Keratinocyte (primary cell): ENCODE results near the gene ANKMY1.

Source experiments
- EZH2 ChIP-seq: IDR thresholded peaks from one replicate; pipeline ENCODE4 v1.6.1; 2012; ENCODE audit warnings: inconsistent platforms, mild to moderate bottlenecking, low read length, moderate library complexity
- TF ChIP-seq, protein P1 (sequence below), 3 experiments: IDR thresholded peaks in 1 of 3; conservative IDR thresholded peaks in 1 of 3; optimal IDR thresholded peaks in 1 of 3; 2 replicates in 2 of 3; 3 replicates in 1 of 3; pipeline versions ENCODE3 to v1.5.1; 2011; ENCODE audit warnings: low read length in 3 of 3, mild to moderate bottlenecking in 3 of 3, moderate library complexity in 2 of 3, control low read depth in 1 of 3, inconsistent platforms in 1 of 3; ENCODE audit not compliant: insufficient read depth in 2 of 3; ENCODE audit errors: extremely low read depth in 1 of 3

GRCh38 chr2:240430595-240430994 is 127.2 kb downstream of the ANKMY1 start:
- TF ChIP-seq, protein P1, sequence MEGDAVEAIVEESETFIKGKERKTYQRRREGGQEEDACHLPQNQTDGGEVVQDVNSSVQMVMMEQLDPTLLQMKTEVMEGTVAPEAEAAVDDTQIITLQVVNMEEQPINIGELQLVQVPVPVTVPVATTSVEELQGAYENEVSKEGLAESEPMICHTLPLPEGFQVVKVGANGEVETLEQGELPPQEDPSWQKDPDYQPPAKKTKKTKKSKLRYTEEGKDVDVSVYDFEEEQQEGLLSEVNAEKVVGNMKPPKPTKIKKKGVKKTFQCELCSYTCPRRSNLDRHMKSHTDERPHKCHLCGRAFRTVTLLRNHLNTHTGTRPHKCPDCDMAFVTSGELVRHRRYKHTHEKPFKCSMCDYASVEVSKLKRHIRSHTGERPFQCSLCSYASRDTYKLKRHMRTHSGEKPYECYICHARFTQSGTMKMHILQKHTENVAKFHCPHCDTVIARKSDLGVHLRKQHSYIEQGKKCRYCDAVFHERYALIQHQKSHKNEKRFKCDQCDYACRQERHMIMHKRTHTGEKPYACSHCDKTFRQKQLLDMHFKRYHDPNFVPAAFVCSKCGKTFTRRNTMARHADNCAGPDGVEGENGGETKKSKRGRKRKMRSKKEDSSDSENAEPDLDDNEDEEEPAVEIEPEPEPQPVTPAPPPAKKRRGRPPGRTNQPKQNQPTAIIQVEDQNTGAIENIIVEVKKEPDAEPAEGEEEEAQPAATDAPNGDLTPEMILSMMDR (optimal IDR thresholded peaks at IDR 0.05 in 1 of 3, IDR thresholded peaks at IDR 0.05 in 1 of 3, conservative IDR thresholded peaks at IDR 0.05 in 1 of 3; ENCODE audit: extremely low read depth in 1 of 3, insufficient read depth in 2 of 3, low read length in 3 of 3), result no peak
- no peak for TF ChIP-seq EZH2
